GM12873 (cell line): ENCODE data around the gene MOG.

Experiments used
- TF ChIP-seq, protein P1 (sequence below): IDR thresholded peaks from 2 replicates; pipeline ENCODE4 v1.5.1; 2012; ENCODE audit warnings: low read depth, mild to moderate bottlenecking, moderate library complexity, low read length, control low read depth; ENCODE audit not compliant: insufficient read depth; ENCODE audit errors: missing control alignments

MOG gene

DNA sequence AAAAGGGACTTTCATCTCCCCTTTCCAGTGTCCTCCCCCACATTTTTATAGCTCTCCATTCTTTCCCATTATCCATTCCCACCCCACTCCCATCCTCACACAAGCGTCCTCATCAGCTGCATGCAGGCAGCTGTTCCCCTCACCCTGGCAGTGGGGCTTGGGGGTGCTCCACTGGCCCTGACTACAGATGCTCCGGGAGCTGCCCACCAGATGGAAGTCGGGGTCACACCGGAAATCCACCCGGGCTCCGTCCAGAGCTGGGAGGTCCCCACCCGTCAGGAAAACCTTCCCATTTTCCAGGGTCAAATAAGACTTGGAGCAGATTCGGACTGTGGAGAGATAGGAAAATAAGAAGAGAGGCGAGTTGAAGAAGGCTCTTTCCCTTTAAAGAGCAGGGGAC lies 26.6 kb upstream of the MOG start:
- TF ChIP-seq, protein P1, sequence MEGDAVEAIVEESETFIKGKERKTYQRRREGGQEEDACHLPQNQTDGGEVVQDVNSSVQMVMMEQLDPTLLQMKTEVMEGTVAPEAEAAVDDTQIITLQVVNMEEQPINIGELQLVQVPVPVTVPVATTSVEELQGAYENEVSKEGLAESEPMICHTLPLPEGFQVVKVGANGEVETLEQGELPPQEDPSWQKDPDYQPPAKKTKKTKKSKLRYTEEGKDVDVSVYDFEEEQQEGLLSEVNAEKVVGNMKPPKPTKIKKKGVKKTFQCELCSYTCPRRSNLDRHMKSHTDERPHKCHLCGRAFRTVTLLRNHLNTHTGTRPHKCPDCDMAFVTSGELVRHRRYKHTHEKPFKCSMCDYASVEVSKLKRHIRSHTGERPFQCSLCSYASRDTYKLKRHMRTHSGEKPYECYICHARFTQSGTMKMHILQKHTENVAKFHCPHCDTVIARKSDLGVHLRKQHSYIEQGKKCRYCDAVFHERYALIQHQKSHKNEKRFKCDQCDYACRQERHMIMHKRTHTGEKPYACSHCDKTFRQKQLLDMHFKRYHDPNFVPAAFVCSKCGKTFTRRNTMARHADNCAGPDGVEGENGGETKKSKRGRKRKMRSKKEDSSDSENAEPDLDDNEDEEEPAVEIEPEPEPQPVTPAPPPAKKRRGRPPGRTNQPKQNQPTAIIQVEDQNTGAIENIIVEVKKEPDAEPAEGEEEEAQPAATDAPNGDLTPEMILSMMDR = no peak

DNA sequence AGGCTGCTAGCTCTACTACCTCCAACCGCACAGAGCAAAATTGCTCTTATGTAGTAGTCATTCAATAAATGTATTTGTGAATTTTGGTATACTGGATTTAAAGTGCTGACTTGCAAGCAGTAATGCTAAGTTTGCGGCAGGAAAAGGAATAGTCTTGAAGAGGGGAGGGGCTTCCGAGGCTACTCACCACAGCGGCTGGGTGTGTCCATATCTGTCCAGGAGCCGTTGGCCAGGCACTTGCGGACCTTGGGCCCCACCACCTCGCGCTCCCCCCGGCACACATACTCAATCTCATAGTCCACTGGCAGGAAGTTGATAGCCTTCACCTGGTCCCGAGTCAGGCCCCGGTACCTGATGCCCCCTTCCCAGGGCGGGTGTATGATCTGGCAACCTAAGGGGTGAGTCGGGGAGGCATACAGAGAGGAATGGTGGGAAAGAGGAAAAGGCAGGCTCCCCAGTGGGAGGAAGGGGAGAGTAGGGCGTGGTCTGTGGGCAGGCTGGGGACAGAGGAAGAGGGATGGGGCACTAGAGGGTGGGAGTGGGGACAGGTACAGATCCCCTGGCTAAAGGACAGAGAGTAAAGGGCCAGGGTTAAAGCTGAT lies 25.6 kb upstream of the MOG start:
- TF ChIP-seq, protein P1 = no peak

DNA sequence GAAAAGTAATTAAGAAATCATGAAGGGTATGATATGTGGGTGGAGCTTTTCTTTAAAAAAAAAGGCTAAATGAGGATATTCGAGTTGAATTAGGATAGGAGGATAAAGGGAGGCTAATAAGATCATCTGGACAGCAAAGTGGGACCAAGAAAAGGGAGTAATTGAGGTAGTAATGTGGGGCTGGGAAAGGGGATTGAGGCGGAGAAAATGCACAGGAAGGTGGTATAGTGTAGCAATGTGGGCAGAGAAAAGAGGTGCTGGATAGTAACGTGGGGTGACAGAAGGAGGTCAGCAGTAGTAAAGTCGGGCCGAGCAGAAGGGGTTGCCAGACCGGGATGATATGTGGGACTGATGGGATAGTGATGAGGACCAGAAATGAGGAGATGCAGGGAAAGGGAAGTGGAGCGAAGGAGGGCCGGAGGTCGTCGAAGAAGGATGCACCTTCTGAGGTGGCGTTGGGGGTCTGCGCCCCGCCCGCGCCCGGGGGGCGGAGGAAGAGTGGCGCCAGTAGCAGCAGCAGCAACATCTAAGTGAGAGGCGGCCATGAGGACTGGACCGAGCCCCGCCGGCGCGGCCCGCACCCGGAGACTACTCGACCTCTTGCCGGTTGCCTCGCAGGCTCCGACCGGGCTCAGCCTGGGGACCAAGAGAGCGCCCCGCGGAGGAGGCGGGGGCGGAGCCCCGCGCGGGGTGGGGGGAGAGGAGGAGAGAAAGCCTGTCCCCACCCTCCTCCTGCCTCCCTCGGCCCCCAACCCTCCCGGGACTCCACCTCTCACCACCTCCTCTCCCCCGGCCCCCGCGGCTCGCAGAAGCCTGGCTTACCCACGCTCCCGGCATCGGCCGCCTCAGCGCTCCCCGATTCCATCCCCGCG lies 24.8 kb upstream of the MOG start:
- TF ChIP-seq, protein P1 = no peak

DNA sequence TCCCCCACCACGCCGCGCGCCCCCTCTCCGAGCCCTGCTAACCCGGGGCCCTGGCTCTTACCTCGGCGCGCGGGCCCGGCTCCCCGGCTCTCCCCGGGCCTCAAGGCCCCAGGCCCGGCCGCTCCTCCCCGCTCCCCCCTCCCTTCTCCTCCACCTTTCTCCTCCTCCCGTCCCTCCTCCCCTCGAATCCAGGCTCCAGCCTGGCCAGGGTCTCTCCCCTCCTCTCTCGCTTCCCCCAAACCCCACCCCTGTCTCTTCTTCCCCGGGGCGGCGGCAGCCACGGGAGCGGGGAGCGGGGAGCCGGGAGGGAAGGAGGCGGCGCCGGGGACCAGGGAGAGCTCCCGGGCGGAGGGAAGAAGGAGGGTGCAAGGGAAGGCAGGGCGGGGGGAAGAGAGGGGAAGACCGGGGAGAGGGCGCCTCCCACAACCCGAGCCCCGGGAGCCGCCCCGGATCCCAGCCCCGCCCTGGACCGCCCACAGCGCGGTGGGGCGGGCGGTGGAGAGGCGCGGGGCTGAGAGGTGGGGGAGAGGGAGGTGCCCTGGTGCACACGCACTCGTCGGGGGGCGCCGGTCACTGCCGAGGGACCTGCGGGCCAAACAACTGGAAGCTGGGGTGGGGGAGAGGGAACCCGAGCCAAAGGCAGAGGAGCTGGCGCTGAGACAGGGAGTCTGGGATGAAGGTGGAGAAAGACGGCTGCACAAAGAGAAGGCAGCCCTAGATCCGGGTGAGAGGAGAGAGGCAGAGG lies 23.9 kb upstream of the MOG start, which contains the start of gene GABBR1:
TSS of gene GABBR1 (minus strand) at position 395 of the 745 bp plus-strand sequence. CDS start 798 bp downstream, outside the sequence.
- TF ChIP-seq, protein P1 = no peak

DNA sequence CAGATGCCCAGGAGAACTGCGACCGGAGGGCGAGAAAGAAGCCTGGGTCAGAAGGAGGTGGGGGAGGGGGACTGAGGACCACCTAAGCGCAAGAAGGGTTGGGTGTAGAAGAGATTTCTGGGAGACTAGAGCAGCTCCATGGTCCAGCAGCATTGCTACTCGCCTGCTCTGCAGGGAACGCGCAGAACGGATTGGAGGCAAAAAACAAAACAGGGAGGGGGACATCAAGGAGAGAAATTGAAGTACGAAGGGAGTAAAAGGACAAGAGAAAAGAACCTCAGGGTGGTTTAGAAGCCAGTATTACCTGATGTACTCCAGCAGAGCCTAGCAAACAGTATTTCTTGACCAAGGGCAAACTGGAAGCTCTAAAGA lies 23.4 kb upstream of the MOG start:
- TF ChIP-seq, protein P1 = no peak

DNA sequence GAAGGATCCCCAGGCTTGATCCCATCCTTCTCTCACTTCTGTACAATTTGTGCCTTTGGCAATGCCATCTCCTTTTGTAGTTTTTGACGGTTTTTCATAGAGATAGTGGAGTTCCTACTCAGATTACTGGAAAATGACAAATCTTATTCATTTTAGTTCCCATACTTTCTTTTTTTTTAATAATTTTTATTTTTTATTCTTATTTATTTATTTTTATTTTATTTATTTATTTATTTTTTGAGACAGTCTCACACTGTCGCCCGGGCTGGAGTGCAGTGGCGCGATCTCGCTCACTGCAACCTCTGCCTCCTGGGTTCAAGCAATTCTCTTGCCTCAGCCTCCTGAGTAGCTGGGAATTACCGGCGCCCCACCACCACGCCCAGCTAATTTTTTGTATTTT lies 19.6 kb upstream of the MOG start:
- TF ChIP-seq, protein P1 = no peak

DNA sequence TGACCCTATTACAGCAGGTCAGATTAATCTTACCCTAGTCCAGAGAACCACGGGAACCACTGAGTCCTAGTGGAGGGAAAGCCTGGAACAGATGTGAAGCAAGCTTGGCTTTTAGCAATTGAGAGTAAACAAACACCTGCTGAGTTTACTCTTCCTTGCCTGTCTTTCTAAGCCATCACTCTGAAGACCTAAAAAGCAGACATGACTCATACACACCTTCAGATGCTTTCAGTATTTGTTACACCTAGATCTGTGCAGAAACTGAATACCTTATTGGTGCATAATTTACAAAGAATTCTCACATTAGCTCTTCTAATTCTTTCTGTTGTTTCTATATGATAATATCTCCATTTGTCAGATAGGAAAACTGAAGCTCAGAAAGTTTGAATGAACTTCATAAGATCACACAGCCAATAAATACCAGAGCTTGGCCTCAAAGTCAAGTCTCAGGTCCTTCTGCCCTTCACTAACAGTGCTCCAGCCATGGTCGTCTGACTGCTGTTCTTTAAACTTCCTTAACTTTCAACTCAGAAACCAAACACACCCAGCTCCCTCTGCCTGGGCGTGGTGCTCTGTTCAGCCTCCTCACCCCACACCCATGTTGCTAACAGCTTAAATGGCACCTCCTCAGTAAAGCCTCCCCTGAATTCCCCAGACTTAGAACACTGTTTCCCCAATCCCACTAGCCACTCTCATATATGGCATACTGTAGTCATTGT lies 15.3 kb upstream of the MOG start:
- TF ChIP-seq, protein P1 = no peak
